ENCODE data around the gene COL21A1. TPM values are rescaled to one million over a fixed set of nuclear protein-coding genes. Genes with fewer than 3 reads are reported as not detected.

Gene COL21A1
- total RNA-seq, 4 donors from 2014 or later, result 0.47 to 0.67 TPM; not detected in 2

DNA sequence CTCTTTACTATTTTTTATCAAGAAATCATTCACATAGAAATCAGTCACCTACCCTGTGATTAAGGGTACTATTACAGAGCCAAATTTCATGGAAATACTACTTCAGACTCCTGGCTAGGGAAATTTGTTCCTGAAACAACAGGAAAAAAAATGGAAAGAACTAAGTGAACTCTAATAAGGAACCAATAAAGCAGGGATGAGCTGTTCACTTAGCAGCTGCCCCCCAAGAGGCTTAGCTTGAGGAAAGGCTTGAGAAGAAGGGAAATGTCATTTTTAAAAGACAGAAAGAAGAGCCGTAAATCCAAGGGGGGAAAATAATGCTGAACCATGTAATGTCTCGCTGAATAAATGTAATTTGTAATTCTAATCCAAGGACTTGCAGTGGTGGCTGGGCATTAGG, 88.8 kb downstream of the COL21A1 start:
- Histone ChIP-seq H3K36me3 (no peaks in the 10 kb centered on the region), H3K27ac (no peak overlapping the region), H3K4me3 (no peak overlapping the region), H3K4me1 (no peaks in the 10 kb centered on the region), H3K27me3 (no peaks in the 10 kb centered on the region), H3K9me3 (peaks cover 0 to 6% (median 0%) of the 10 kb centered on the region in 4 donors)
- no peak for TF ChIP-seq POLR2A (IDR thresholded peaks at IDR 0.05)
- TF ChIP-seq, protein P1, sequence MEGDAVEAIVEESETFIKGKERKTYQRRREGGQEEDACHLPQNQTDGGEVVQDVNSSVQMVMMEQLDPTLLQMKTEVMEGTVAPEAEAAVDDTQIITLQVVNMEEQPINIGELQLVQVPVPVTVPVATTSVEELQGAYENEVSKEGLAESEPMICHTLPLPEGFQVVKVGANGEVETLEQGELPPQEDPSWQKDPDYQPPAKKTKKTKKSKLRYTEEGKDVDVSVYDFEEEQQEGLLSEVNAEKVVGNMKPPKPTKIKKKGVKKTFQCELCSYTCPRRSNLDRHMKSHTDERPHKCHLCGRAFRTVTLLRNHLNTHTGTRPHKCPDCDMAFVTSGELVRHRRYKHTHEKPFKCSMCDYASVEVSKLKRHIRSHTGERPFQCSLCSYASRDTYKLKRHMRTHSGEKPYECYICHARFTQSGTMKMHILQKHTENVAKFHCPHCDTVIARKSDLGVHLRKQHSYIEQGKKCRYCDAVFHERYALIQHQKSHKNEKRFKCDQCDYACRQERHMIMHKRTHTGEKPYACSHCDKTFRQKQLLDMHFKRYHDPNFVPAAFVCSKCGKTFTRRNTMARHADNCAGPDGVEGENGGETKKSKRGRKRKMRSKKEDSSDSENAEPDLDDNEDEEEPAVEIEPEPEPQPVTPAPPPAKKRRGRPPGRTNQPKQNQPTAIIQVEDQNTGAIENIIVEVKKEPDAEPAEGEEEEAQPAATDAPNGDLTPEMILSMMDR (IDR thresholded peaks at IDR 0.05), result no peak
- no peak for DNase-seq

DNA sequence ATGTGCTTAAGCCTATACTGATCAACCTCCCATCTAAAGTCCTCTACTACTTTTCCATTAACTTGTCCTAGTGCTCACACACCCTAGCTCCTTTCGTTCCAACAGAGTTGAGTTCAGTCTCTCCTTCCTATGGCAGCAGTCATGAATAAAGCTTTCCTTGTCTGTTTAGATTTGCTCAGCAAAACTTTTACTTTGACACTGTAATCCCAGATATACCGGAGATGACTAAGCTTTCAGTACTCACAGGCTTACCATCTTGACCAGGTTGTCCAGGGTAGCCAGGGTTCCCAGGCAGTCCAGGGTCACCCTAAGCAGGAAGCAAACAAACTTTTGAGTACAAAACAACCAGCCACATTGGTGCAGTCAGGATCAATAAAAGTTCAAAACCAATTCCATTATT, 90.7 kb downstream of the COL21A1 start:
- Histone ChIP-seq H3K36me3 (no peaks in the 10 kb centered on the region), H3K27me3 (no peaks in the 10 kb centered on the region), H3K9me3 (peaks cover 0 to 6% (median 0%) of the 10 kb centered on the region in 4 donors), H3K4me1 (no peaks in the 10 kb centered on the region), H3K27ac (no peak overlapping the region), H3K4me3 (no peak overlapping the region)
- DNase-seq, result no peak
- TF ChIP-seq, protein P1 (IDR thresholded peaks at IDR 0.05), result no peak
- no peak for TF ChIP-seq POLR2A (IDR thresholded peaks at IDR 0.05)

DNA sequence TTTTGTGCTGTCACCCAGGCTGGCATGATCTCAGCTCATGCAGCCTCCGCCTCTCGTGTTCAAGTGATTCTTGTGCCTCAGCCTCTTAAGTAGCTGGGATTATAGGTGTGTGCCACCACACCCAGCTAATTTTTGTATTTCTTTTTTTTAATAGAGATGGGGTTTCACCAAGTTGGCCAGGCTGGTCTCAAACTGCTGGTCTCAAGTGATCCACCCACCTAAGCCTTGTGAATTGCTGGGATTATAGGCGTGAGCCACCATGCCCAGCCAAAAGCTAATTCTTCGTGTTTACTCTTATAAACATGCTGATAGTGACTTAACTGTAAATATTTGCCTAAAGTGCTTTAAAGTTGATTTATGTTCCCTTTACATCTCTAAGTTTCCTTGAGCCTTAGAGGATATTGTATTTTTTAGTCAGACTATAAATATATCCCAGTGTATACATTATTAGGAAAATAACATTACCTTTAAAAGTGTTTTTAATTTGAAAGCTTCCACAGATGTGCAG, 91.7 kb downstream of the COL21A1 start:
- TF ChIP-seq POLR2A (IDR thresholded peaks at IDR 0.05), result no peak
- TF ChIP-seq, protein P1 (IDR thresholded peaks at IDR 0.05), result no peak
- no peaks in the 10 kb centered on the region for H3K4me1 ChIP-seq
- H3K27me3 ChIP-seq, result no peaks in the 10 kb centered on the region
- no peak overlapping the region for H3K27ac ChIP-seq
- DNase-seq, result no peak
- H3K36me3 ChIP-seq, result no peaks in the 10 kb centered on the region
- H3K4me3 ChIP-seq, result no peak overlapping the region
- peaks cover 0 to 6% (median 0%) of the 10 kb centered on the region in 4 donors for H3K9me3 ChIP-seq

DNA sequence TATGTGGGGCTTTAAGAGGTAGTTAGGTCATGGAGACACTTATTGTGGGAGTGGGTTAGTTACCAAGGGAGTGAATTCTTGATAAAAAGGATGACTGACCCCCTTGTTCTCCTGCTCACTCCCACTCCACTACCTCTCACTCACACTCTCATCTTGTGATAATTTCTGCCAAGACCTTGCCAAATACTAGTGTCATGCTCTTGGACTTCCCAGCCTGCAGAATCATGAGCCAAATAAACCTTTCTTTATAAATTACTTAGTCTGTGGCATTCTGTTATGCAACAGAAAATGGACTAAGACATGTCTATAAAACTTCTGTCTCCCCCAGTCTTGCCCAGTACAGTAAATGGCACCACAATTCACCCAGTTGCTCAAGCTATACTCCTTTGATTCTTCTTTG, 93.3 kb downstream of the COL21A1 start:
- TF ChIP-seq, protein P1 (IDR thresholded peaks at IDR 0.05), result no peak
- TF ChIP-seq POLR2A (IDR thresholded peaks at IDR 0.05), result no peak
- H3K27me3 ChIP-seq, result no peaks in the 10 kb centered on the region
- H3K4me1 ChIP-seq, result no peaks in the 10 kb centered on the region
- H3K36me3 ChIP-seq, result no peaks in the 10 kb centered on the region
- peaks cover 0 to 6% (median 0%) of the 10 kb centered on the region in 4 donors for H3K9me3 ChIP-seq
- H3K27ac ChIP-seq, result no peak overlapping the region
- DNase-seq, result no peak
- H3K4me3 ChIP-seq, result no peak overlapping the region

DNA sequence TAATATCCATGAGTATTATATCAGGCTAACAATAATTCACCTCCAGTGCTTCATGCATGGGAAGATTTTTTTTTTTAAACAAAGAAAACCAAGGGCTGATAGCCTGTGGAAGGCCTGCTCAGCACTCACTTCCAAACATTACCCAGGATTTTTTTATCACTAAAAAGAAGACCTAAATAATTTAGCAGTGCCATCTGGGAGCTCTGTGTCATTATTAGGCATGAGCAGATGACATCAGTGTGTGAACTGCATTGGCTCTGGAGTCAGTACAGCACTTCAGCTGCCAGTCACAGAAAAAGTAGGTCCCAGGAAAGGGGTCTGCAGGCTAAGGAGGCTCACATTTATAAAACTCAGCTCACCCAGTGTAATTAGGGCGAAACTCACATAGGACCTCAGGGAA, 94.8 kb downstream of the COL21A1 start:
- no peak for DNase-seq

More for the DNA sequence above, 94.8 kb downstream of the COL21A1 start:
- Histone ChIP-seq H3K9me3 (peaks cover 0 to 6% (median 0%) of the 10 kb centered on the region in 4 donors), H3K4me1 (no peaks in the 10 kb centered on the region), H3K4me3 (no peak overlapping the region), H3K27ac (no peak overlapping the region), H3K36me3 (no peaks in the 10 kb centered on the region), H3K27me3 (no peaks in the 10 kb centered on the region)
- TF ChIP-seq, protein P1 (IDR thresholded peaks at IDR 0.05), result no peak
- TF ChIP-seq POLR2A (IDR thresholded peaks at IDR 0.05), result no peak
